Measurements from ENCODE around the gene CPXM2. TPM values are rescaled to one million over a fixed set of nuclear protein-coding genes. Genes with fewer than 3 reads are reported as not detected.

The CPXM2 gene
- polyA plus RNA-seq, 1 donor (not counting 4 experiments of a cell fraction or from before 2014, with no cell fraction given), result 0.03 TPM

GRCh38 chr10:123886292-123886691 lies 5.3 kb downstream of the CPXM2 start:
- H3K27me3 ChIP-seq (ENCODE audit: control insufficient read depth, extremely low read depth, insufficient read depth, low read length), result peaks cover 26% of the 10 kb centered on the region
- DNase-seq (ENCODE audit: low read depth, low spot score) (no peak), FAIRE-seq (no peak)
- H3K4me1 ChIP-seq (ENCODE audit: control insufficient read depth, extremely low read depth, insufficient read depth, low read length), result no peaks in the 10 kb centered on the region
- H3K9me3 ChIP-seq (ENCODE audit: control insufficient read depth, low read depth, low read length), result no peaks in the 10 kb centered on the region
- TF ChIP-seq CTCF (optimal IDR thresholded peaks at IDR 0.05 in 1 of 3, IDR thresholded peaks at IDR 0.05 in 1 of 3, conservative IDR thresholded peaks at IDR 0.05 in 1 of 3; ENCODE audit: extremely low read depth in 1 of 3, insufficient read depth in 2 of 3, low read length in 3 of 3), result no peak
- TF ChIP-seq EZH2 (IDR thresholded peaks at IDR 0.05; ENCODE audit: low read length), result no peak
- H3K4me3 ChIP-seq (ENCODE audit: control insufficient read depth in 2 of 3, extremely low read depth in 1 of 3, insufficient read depth in 2 of 3, low read depth in 1 of 3, low read length in 3 of 3), result no peak overlapping the region
- H3K9ac ChIP-seq (ENCODE audit: control insufficient read depth, extremely low read depth, insufficient read depth, low read length), result no peak overlapping the region
- H3K79me2 ChIP-seq (ENCODE audit: control insufficient read depth, insufficient read depth, low read length), result no peaks in the 10 kb centered on the region
- dilution Hi-C loops (cut with MboI; ENCODE audit: extremely low pct_ligation_motif_present, low sequenced_read_pairs), result no loop called here
- no peaks in the 10 kb centered on the region for H3K9me1 ChIP-seq (ENCODE audit: control insufficient read depth, extremely low read depth, insufficient read depth, low read length)
- H4K20me1 ChIP-seq (ENCODE audit: control insufficient read depth, extremely low read depth, insufficient read depth, low read length), result no peaks in the 10 kb centered on the region
- no peak overlapping the region for H3K27ac ChIP-seq (ENCODE audit: control insufficient read depth, insufficient read depth, low read length)
- H2AFZ ChIP-seq (ENCODE audit: control insufficient read depth, low read length), result no peak overlapping the region
- H3K36me3 ChIP-seq (ENCODE audit: control insufficient read depth in 2 of 2, extremely low read depth in 1 of 2, insufficient read depth in 2 of 2, low read length in 2 of 2), result no peaks in the 10 kb centered on the region
- no peak overlapping the region for H3K4me2 ChIP-seq (ENCODE audit: control insufficient read depth, extremely low read depth, insufficient read depth, low read depth, low read length)

GRCh38 chr10:123885406-123886170 lies 6.0 kb downstream of the CPXM2 start:
- H3K4me2 ChIP-seq (ENCODE audit: control insufficient read depth, extremely low read depth, insufficient read depth, low read depth, low read length), result no peak overlapping the region
- no peaks in the 10 kb centered on the region for H3K9me3 ChIP-seq (ENCODE audit: control insufficient read depth, low read depth, low read length)
- peaks cover 19% of the 10 kb centered on the region for H3K27me3 ChIP-seq (ENCODE audit: control insufficient read depth, extremely low read depth, insufficient read depth, low read length)
- H3K36me3 ChIP-seq (ENCODE audit: control insufficient read depth in 2 of 2, extremely low read depth in 1 of 2, insufficient read depth in 2 of 2, low read length in 2 of 2), result no peaks in the 10 kb centered on the region
- H2AFZ ChIP-seq (ENCODE audit: control insufficient read depth, low read length), result no peak overlapping the region
- H3K4me3 ChIP-seq (ENCODE audit: control insufficient read depth in 2 of 3, extremely low read depth in 1 of 3, insufficient read depth in 2 of 3, low read depth in 1 of 3, low read length in 3 of 3), result no peak overlapping the region
- no peak overlapping the region for H3K9ac ChIP-seq (ENCODE audit: control insufficient read depth, extremely low read depth, insufficient read depth, low read length)
- H3K79me2 ChIP-seq (ENCODE audit: control insufficient read depth, insufficient read depth, low read length), result no peaks in the 10 kb centered on the region
- no peak overlapping the region for H3K27ac ChIP-seq (ENCODE audit: control insufficient read depth, insufficient read depth, low read length)
- FAIRE-seq (no peak), DNase-seq (ENCODE audit: low read depth, low spot score) (no peak)
- dilution Hi-C loops (cut with MboI; ENCODE audit: extremely low pct_ligation_motif_present, low sequenced_read_pairs), result no loop called here
- no peaks in the 10 kb centered on the region for H4K20me1 ChIP-seq (ENCODE audit: control insufficient read depth, extremely low read depth, insufficient read depth, low read length)
- H3K9me1 ChIP-seq (ENCODE audit: control insufficient read depth, extremely low read depth, insufficient read depth, low read length), result no peaks in the 10 kb centered on the region
- H3K4me1 ChIP-seq (ENCODE audit: control insufficient read depth, extremely low read depth, insufficient read depth, low read length), result no peaks in the 10 kb centered on the region
- no peak for TF ChIP-seq CTCF (optimal IDR thresholded peaks at IDR 0.05 in 1 of 3, IDR thresholded peaks at IDR 0.05 in 1 of 3, conservative IDR thresholded peaks at IDR 0.05 in 1 of 3; ENCODE audit: extremely low read depth in 1 of 3, insufficient read depth in 2 of 3, low read length in 3 of 3)
- TF ChIP-seq EZH2 (IDR thresholded peaks at IDR 0.05; ENCODE audit: low read length), result no peak
